Right lobe of liver (tissue), 4 donors: ENCODE data around the gene KRT4.

ENCODE experiments used
- POLR2A ChIP-seq: fragments of 450-650 bp; IDR thresholded peaks from one replicate; pipeline ENCODE4 v1.6.1; 2017; ENCODE audit warnings: antibody characterized with exemption, mild to moderate bottlenecking
- TF ChIP-seq, protein P1 (sequence below), 4 donors: fragments of 200-600 bp in 3 of 4; fragments of 450-650 bp in 1 of 4; IDR thresholded peaks; one replicate each; pipeline versions ENCODE4 v1.5.1 to v1.8.0; 2016 to 2022; ENCODE audit warnings: antibody characterized with exemption in 4 of 4, mild to moderate bottlenecking in 2 of 4
- donor health status: DM: no; HTN: no; CAD: no.
- donor health status: DM: no; HTN: no; CAD: no.
- donor health status: DM: no; HTN: yes; CAD: no.

DNA sequence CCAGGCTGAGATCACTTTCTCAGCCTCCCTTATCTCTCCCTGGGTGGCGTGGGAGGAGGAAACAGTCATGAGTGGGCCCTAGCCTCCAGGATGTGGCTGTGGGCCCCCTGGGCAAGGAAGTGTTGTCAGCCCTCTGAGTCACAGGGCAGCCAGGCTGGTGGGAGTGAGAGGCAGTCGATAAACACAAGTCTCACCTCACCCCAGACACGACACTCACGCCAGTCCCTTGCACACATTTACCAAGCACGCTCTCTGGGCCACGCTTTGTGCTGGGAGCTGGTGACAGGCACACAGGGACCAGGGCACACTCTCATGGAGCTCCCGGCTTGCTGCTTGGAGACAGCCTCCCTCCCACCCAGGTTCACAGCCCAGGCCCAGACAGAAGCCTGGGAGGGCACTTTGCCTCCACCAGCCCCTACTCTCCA lies 22.1 kb upstream of the KRT4 start:
- TF ChIP-seq POLR2A = no peak
- TF ChIP-seq, protein P1, sequence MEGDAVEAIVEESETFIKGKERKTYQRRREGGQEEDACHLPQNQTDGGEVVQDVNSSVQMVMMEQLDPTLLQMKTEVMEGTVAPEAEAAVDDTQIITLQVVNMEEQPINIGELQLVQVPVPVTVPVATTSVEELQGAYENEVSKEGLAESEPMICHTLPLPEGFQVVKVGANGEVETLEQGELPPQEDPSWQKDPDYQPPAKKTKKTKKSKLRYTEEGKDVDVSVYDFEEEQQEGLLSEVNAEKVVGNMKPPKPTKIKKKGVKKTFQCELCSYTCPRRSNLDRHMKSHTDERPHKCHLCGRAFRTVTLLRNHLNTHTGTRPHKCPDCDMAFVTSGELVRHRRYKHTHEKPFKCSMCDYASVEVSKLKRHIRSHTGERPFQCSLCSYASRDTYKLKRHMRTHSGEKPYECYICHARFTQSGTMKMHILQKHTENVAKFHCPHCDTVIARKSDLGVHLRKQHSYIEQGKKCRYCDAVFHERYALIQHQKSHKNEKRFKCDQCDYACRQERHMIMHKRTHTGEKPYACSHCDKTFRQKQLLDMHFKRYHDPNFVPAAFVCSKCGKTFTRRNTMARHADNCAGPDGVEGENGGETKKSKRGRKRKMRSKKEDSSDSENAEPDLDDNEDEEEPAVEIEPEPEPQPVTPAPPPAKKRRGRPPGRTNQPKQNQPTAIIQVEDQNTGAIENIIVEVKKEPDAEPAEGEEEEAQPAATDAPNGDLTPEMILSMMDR (IDR thresholded peaks at IDR 0.05) = no peak
